Measurements from ENCODE around the gene ATG7.

DNA sequence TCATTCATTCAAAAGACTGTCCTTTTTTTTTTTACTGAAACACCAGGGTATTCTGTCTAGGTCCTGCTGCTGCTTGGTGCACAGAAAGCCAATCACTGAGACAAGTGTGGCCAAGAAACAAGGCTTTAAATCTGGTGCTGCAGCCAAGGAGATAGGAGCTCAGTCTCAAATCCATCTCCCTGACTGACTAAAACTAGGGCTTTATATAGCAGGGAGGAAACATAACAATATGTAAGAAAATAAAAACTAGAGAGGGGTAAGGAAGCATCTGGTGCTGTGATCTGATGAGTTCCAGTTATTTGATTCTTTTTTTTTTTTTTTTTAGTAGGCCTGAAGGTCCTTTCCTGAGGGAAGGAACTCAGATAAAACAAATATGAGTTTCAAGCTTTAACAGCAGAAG is 139.8 kb downstream of the ATG7 start:
- TF ChIP-seq EZH2 (IDR thresholded peaks at IDR 0.05) (no peak), POLR2AphosphoS5 (IDR thresholded peaks at IDR 0.05; ENCODE audit: borderline replicate concordance, low read depth, low read length) (no peak), FOXP2 (optimal IDR thresholded peaks at IDR 0.05; ENCODE audit: control extremely low read depth, extremely low read length, insufficient read depth) (no peak)

All from SK-N-MC (cell line).